Measurements from ENCODE around the gene GIT1. TPM values are rescaled to one million over a fixed set of nuclear protein-coding genes. Genes with fewer than 3 reads are reported as not detected.

Gene GIT1
- total and polyA plus RNA-seq, 2 of the 13 experiments (the other 11 are each of a cell fraction or from before 2014, with no cell fraction given) = 14.2 to 30.8 TPM

GRCh38 chr17:29622337-29623282 is 33.2 kb upstream of the GIT1 start, which contains the start of gene CORO6 (continued):
- TF ChIP-seq NFE2 (CRISPR knock-in tag; IDR thresholded peaks at IDR 0.05) (no peak), ZNF33B (CRISPR knock-in tag; IDR thresholded peaks at IDR 0.05) (no peak), GABPB1 (CRISPR knock-in tag; IDR thresholded peaks at IDR 0.05) (peak; percentile 56; the same call in 1 of the 2 replicates), HNF1B (CRISPR knock-in tag; IDR thresholded peaks at IDR 0.05) (peak; percentile 66), ZNF672 (CRISPR knock-in tag; IDR thresholded peaks at IDR 0.05) (no peak), PBX3 (CRISPR knock-in tag; IDR thresholded peaks at IDR 0.05; ENCODE audit: borderline replicate concordance) (no peak), TFDP2 (CRISPR knock-in tag; IDR thresholded peaks at IDR 0.05) (peak; percentile 92), MYC (CRISPR knock-in tag; IDR thresholded peaks at IDR 0.05; ENCODE audit: borderline replicate concordance) (peak; percentile 58), ZFX (CRISPR knock-in tag; IDR thresholded peaks at IDR 0.05; ENCODE audit: low read depth) (peak; percentile 55; the same call in 1 of the 2 replicates), E2F5 (CRISPR knock-in tag; conservative IDR thresholded peaks at IDR 0.05) (0 out of 2 replicates have a peak, but pooled peaks have one; percentile 76), SUZ12 (IDR thresholded peaks at IDR 0.05; ENCODE audit: low read depth, low read length) (no peak), XBP1 (CRISPR knock-in tag; IDR thresholded peaks at IDR 0.05) (no peak), ZMYM4 (CRISPR knock-in tag; IDR thresholded peaks at IDR 0.05) (0 out of 2 replicates have a peak, but pooled peaks have one; percentile 22), ZNF883 (CRISPR knock-in tag; IDR thresholded peaks at IDR 0.05; ENCODE audit: not compliant biosample characterization) (peak; percentile 50), ARID4A (CRISPR knock-in tag; IDR thresholded peaks at IDR 0.05; ENCODE audit: borderline replicate concordance) (peak; percentile 76)
